ENCODE results near the gene SEMA3G.

DNA sequence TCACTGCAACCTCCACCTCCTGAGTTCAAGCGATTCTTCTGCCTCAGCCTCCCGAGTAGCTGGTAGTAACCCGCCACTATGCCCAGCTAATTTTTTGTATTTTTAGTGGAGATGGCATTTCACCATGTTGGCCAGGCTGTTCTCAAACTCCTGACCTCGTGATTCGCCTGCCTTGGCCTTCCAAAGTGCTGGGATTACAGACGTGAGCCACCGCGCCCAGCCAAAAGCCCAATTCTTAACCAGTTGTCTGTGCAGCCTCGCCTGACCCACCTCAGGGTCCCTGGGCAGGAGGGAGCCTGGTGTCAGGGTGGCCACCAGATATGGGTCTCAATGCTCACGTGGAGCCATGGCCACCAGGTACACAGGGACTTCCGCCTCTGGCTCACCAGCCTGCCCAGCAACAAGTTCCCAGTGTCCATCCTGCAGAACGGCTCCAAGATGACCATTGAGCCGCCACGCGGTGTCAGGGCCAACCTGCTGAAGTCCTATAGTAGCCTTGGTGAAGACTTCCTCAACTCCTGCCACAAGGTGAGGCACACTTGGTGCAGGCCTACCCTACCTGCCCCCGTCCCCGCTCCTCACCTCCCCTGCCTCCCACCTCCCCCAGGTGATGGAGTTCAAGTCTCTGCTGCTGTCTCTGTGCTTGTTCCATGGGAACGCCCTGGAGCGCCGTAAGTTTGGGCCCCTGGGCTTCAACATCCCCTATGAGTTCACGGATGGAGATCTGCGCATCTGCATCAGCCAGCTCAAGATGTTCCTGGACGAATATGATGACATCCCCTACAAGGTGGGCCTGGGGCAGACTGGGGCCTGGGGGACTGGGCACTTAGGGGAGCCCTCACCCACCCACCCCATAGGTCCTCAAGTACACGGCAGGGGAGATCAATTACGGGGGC lies 48.6 kb downstream of the SEMA3G start:
- TF ChIP-seq, protein P1, sequence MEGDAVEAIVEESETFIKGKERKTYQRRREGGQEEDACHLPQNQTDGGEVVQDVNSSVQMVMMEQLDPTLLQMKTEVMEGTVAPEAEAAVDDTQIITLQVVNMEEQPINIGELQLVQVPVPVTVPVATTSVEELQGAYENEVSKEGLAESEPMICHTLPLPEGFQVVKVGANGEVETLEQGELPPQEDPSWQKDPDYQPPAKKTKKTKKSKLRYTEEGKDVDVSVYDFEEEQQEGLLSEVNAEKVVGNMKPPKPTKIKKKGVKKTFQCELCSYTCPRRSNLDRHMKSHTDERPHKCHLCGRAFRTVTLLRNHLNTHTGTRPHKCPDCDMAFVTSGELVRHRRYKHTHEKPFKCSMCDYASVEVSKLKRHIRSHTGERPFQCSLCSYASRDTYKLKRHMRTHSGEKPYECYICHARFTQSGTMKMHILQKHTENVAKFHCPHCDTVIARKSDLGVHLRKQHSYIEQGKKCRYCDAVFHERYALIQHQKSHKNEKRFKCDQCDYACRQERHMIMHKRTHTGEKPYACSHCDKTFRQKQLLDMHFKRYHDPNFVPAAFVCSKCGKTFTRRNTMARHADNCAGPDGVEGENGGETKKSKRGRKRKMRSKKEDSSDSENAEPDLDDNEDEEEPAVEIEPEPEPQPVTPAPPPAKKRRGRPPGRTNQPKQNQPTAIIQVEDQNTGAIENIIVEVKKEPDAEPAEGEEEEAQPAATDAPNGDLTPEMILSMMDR (conservative IDR thresholded peaks at IDR 0.05; ENCODE audit: low read length), result no peak
- TF ChIP-seq EZH2phosphoT487 (IDR thresholded peaks at IDR 0.05; ENCODE audit: borderline replicate concordance), result no peak

Measured in Loucy (cell line).